ENCODE measurements around the gene FAM234A.
"Not testable (repeated sequence)": the region's sequence is repeated elsewhere in the genome, so short reads cannot be mapped to it uniquely, and the experiment has no call there.

Gene FAM234A

DNA sequence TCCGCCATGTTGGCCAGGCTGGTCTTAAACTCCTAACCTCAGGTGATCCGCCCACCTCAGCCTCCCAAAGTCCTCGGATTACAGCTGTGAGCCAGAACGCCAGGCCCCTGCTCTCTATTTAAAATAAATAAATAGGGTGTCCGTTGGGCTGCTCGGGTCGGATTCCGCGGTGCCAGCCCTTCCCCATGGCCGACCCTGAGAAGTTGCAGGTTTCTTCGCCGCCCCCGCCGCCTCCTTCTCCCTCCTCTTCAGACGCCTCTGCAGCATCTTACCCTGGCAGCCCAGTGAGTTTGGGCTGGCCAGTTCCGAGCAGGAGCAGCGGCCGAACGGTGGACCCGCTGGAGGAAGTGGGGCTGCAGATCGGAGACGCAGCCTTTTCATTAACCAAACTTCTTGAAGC lies 3.7 kb upstream of the FAM234A start:
- DNase-seq = no peak

DNA sequence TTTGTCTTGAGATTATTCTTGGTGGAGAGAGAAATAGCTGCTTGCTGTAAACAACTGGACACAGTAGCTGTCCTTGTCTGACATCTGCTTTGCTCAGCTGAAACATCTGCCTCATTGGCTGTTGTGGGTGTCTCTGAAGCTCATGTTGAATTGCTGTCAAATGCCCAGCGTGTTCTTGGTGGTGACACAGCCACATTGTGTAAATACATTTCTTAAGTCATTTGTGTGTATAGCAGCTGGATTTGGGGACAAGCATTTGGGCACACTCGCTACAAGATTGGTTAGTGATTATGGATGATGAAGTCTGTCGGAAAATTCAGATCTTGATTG lies 5.3 kb downstream of the FAM234A start:
- DNase-seq = no peak

DNA sequence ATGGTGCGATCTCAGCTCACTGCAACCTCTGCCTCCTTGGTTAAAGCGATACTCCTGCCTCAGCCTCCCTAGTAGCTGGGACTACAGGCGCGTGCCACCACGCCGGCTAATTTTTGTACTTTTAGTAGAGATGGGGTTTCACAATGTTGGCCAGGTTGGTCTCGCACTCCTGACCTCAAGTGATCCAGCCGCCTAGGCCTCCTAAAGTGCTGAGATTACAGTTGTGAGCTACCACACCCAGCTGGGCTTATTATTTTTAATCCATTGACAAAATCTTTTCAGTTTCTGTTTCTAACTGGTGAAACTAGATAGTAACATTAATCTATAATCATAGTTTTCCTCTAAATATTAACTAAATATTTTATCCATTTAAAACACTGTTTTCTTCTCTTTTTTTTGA lies 5.9 kb downstream of the FAM234A start:
- DNase-seq = no peak

DNA sequence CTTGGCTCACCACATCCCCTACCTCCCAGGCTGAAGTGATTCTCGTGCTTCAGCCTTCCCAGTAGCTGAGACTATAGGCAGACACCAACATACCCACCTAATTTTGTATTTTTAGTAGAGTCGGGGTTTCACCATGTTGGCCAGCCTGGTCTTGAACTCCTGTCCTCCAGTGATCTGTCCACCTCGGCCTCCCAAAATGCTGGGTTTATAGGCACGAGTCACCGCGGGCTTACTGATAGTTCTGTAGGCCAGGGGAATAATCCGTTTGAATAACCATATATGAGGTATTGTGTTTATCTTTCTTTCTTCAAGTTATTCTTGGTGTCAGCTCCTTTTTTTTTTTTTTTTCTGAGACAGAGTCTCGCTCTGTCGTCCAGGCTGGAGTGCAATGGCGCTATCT lies 7.7 kb downstream of the FAM234A start:
- no peak for DNase-seq

DNA sequence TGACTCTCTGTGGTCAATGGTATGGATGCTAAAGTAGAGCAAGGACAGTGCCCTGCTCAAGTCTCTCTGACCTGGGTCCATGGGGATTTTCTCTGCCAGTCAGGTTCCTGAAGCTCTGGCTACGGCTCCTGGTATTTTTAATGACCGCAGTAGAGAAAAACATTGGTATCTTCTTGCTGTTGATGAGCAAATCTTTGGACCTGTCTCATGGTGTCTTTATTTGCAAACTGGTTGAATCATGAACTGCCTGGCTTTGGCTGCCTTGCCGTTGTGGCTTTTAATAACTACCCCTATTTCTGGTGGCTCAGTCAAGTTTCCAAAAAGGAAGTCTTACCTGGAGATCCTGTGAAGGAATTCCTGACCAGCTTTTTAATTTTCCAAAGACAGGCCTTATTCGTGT lies 8.7 kb downstream of the FAM234A start:
- DNase-seq = no peak

DNA sequence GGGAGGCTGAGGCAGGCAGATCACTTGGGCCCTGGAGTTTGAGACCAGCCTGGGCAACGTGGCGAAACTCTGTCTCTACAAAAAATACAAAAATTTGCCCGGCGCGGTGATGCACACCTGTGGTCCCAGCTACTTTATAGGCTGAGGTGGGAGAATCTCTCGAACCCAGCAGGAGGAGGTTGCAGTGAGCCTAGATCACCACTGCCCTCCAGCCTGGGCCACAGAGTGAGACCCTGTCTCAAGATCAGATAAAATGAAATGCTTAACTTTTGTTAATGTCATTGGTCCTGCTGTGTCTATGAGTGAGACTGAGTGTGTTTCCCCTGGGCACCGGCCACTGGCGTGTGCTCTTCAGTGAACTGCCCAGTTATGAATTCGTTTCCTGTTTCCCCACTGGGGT lies 10.5 kb downstream of the FAM234A start:
- DNase-seq = no peak

DNA sequence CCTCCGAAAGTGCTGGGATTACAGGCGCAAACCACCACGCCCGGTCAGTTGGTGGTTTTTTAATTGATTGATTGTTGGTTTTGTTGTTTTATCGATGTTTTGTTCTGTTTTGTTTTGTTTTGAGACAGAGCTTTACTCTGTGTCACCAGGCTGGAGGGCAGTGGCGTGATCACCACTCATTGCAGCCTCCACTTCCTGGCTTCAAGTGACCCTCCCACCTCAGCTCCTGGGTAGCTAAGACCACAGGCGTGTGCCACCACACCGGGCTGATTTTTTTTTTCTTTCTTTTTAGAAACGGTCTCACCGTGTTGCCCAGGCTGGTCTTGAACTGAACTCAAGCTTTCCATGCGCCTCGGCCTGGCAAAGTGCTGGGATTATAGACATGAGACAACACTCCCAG lies 12.4 kb downstream of the FAM234A start:
- no peak for DNase-seq

DNA sequence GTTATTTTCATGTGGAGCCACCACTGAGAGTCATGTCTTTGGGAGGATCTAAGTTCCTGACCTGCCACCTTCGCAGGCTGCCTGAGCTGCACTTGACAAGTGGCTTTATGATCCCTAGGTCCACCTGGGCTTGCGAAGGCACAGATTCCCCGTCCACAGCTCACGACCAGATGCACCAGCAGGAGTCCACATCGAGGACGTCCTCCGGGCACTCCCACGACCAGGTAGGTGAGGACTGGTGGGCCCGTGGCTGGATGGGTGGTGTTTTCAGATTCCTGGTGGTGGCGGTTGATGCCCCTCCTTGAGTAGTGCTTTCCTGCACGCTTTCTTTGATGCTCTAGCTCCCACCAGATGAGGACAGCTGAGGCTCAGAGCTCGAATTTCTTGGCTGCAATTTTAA lies 14.8 kb downstream of the FAM234A start:
- DNase-seq = no peak

DNA sequence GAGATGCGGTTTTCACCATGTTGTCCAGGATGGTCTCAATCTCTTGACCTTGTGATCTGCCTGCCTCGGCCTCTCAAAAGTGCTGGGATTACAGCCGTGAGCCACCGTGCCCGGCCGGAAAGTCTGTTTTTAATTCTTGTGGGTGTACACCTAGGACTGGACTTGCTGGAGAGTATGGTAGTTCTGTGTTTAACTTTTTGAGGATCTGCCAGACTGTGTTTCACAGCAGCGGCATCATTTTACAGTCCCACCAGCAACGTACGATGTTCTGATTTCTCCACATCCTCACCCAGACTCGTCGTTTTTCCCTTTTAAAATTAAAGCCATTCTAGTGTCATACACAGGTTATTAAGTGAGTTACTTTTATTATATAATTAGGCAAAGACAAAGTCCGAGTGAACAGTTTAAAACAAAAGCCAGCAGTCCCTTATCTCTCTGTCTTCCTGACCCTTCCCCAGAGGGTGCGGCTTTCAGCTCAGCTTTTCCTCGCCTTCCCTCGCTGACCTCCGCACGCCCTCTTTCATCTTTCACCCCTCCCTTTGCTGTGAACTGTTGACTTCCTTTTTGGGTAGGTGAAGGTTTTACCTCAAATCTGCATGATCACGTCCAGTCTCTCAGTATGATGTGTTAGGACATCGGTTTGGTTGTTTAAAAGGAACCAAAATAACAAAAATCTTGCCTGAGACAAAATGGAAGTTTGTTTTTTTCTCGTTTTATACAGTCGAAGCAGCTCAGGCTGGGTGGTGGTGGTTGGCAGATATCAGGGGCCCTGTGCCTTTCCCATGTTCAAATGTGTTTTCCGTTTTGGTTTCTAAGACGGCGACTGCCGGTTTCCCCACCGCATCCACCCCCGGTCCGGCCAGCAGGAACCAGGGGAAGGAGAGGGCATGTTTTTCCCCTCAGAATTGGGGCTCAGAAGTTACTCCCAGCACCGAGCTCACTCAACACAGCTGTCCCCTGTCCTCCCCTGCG lies 18.0 kb downstream of the FAM234A start:
- no peak for DNase-seq

DNA sequence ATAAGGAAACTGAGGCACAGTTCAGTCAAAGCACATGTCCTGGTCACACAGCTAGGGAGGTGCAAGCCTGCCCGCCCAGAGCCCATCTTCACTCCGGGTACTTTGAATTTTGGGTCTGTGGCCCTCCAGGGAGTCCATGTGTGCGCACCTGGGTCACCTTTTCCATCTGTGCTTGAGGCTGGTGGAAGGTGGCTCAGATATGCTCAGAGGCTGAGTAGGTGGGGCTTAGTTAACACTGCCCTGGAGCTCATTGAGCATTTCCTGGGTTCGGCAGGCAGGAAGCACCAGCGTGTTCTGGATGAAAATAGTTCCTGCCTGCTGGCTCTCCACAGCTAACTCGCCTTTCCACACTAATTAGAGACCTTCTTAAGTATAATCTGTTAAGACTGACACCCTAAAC lies 19.2 kb downstream of the FAM234A start:
- no peak for DNase-seq

DNA sequence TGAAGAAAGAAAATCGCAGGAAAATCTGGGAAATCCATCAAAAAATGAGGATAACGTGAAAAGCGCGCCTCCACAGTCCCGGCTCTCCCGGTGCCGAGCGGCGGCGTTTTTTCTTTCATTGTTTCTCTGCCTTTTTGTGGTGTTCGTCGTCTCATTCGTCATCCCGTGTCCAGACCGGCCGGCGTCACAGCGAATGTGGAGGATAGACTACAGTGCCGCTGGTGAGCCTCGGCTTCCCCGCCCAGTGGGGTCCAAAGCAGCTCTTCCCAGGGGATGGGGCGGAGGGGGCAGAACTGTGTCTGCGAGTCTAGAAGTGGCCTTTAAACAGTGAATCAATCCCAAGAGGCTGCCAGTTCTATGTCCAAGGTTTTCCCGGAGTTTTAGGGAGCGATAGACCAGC lies 19.8 kb downstream of the FAM234A start:
- no peak for DNase-seq

DNA sequence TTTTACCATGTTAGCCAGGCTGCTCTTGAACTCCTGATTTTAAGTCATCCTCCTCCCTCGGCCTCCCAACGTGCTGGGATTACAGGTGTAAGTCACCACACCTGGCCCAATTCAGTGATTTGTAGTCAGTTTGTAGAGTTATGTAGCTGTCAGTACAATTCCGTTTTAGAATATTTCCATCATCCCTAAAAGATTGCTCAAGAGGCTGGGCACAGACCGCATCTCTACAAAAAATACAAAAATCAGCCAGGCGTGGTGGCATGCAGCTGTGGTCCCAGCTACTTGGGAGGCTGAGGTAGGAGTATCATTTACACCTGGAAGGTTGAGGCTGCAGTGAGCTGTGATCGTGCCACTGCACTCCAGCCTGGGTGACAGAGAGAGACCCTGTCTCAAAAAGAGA lies 20.6 kb downstream of the FAM234A start:
- no peak for DNase-seq

DNA sequence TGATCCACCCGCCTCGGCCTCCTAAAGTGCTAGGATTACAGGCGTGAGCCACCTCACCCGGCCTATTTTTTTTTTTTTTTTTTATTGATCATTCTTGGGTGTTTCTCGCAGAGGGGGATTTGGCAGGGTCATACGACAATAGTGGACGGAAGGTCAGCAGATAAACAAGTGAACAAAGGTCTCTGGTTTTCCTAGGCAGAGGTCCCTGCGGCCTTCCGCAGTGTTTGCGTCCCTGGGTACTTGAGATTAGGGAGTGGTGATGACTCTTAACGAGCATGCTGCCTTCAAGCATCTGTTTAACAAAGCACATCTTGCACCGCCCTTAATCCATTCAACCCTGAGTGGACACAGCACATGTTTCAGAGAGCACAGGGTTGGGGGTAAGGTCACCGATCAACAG lies 23.5 kb downstream of the FAM234A start:
- not testable (repeated sequence) for DNase-seq

DNA sequence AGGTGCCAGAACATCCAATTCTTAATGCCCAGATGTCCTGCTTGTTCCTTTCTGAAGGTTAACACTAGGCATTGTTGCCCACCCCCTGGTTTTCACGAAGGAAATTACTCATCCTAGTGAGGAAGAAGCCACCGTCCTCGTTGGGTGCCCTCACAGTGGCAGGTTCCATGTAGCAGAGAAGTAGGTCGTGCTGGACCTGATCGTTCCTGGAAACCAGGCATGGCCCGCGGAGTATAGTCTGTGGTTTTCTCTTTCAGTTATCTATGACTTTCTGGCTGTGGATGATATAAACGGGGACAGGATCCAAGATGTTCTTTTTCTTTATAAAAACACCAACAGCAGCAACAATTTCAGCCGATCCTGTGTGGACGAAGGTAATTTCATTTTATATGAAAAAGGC lies 24.6 kb downstream of the FAM234A start:
- no peak for DNase-seq

DNA sequence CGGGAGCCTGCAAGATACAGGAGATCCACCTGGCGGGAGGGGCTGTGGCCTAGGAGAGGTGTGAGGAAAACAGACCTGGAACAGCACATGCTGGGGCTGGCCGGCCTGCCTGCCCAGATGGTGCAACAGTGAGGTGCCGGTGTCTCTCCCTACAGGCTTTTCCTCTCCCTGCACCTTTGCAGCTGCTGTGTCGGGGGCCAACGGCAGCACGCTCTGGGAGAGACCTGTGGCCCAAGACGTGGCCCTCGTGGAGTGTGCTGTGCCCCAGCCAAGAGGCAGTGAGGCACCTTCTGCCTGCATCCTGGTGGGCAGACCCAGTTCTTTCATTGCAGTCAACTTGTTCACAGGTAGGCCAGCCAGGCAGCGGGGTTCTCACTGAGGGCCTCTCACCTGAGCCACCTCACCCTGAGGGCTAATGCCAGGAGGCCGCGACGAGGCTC lies 25.2 kb downstream of the FAM234A start:
- no peak for DNase-seq

DNA sequence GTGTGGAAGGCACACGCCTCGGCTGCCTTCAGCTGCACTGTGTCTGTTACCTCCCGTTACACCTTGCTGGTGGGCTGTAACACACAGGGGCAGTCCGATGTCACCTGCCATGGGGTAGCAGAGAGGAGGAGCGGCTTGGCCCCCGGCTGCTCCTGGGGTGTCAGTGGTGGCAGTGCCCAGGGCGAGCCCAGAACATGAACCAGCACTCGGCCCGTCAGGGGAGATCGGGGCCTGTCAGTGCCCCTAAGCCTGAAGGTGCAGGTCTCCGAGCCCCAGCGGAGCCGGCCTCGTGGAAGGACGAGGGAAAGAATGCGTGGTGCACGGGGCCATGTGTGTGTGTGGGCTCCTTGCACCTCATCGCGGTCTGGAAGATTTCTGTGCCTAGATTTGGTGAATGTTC lies 25.7 kb downstream of the FAM234A start:
- no peak for DNase-seq

DNA sequence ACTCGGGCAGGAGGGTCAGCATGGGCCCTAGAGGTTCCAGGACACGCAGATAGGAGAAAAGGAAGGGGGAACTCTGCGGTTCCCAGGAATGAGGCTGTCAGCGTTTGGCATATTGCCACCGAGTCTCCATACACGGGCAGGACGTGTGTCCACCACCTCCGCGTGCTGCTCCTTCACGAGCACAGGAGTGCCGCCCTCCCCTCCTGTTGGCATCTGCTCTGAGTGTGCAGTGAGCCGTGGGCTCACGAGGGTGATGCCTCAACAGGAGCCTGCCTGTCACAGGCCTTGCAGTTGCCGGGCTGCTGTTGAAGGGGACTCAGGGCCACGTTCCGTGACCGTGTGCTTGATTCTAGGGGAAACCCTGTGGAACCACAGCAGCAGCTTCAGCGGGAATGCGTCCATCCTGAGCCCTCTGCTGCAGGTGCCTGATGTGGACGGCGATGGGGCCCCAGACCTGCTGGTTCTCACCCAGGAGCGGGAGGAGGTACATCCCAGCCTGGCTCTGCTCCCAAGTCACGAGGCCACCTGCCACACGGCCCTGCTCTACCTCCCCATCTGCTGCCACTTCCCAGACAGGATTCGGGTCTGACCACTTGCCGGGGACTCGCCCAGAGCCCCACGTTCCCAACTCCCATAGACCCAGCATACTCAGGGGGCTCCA lies 26.5 kb downstream of the FAM234A start:
- DNase-seq = no peak

DNA sequence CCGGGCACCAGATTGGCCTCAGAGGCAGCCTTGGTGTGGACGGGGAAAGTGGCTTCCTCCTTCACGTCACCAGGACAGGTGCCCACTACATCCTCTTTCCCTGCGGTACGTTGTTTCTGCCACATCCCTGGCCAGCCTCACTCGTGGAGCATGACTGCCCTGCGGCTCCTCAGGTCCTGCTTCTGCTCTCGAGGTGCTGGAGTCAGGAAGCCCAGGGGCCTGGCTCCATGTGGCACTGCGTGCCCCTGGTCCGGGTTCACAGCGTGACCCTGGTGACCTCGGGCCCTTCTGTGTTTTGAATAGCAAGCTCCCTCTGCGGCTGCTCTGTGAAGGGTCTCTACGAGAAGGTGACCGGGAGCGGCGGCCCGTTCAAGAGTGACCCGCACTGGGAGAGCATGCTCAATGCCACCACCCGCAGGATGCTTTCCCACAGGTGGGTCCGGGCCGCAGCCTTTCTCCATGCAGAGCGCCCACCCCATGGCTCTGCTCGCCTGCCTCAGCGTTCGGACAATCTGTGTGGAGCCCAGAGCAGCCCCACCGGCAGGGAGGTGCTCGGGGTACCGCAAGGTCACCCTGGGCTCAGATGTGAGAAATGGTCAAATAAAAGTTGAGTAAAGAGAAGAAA lies 27.6 kb downstream of the FAM234A start:
- no peak for DNase-seq

DNA sequence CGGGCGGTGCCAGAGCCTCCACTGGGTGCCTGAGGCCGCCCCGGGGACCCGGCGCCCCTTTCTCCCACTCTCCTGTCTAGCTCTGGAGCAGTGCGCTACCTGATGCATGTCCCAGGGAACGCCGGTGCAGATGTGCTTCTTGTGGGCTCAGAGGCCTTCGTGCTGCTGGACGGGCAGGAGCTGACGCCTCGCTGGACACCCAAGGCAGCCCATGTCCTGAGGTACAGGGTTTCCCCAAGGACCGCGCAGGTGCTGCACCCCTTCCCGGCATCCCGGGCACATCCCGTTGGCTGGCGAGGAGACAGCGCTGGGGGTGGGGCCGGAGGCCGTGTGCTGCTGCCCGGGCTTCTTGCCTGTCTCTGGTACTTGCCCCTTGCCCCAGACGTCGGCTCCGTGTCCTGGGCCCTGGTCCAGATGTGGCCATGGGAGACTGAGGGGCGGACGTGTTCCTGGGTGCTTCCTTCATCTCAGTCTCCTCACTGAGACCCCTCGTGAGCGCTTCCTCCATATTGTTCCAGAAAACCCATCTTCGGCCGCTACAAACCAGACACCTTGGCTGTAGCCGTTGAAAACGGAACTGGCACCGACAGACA lies 28.7 kb downstream of the FAM234A start:
- no peak for DNase-seq

DNA sequence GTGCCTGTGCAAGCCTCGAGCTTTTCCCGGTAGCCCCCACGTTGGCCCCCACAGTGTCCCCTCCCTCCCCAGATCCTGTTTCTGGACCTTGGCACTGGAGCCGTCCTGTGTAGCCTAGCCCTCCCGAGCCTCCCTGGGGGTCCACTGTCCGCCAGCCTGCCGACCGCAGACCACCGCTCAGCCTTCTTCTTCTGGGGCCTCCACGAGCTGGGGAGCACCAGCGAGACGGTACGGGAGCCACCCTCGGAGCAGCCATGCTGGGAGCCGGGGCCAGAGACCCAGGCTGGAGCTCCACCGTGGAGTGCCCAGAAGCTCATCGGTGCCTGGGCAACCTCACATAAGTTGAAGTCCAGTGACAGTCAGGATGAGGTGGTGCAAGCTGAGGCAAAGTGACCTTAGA lies 29.3 kb downstream of the FAM234A start:
- no peak for DNase-seq

DNA sequence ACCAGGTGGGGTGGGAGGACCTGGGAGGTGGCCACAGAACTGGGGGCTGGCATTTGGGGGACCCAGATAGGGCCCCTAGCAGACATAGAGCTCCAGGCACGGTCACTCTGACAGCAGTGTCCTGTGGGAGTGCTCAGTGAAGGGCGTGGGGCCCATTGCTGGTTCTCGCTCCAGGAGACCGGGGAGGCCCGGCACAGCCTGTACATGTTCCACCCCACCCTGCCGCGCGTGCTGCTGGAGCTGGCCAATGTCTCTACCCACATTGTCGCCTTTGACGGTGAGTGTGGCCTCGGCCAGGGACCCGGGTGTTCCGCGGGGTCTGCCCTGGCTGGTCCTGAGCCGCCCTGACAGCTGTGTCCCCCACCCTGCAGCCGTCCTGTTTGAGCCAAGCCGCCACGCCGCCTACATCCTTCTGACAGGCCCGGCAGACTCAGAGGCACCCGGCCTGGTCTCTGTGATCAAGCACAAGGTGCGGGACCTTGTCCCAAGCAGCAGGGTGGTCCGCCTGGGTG lies 29.9 kb downstream of the FAM234A start:
- no peak for DNase-seq

DNA sequence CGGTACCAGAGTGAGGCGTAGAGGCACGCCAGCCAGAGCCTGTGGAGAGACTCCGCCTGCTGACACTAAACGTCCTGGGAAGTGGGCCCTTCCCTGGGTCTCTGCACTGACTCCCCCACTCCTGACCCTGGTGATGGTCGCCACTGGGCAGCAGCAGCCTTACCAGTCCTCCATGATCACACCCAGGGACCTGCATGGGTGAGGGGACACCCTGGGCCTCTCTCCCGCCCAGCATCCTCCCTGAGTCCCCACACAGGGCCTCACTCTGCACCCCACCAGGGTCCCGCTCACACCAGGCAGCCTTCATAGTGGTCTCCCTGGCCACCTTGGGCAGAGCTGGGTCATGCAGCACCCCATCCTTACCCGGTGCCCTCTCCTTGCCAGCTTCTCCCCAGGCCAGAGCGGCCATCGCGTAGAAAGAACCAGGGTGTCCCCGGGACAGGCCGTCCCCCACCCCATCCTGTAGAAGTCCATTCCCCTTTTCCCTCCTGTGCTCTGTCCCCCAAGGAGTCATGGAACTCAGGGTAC lies 30.4 kb downstream of the FAM234A start:
- DNase-seq = no peak

DNA sequence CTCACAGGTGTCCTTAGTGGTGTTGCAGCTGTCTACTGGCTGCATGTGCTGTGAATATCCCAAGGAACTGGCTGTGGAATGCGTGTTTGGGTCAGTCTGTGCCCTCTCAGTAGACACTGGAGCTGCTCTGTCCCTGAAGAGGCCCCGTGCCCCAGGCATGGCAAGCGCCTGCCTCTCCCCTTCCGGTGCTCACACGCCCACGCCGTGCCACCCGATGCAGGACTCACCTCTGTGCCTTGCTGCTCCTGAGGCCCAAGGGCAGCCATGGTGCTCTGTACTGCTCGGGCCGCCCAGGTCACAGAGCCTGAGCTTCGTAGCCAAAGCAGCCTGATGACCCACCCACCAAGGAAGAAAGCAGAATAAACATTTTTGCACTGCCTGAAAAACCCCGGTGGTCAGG lies 31.1 kb downstream of the FAM234A start:
- DNase-seq = no peak

Measured in NCI-H345 (cell line).